Raji (cell line): Measurements from ENCODE around the gene NKIRAS2.

ENCODE experiments used
- POLR2A ChIP-seq: IDR thresholded peaks from 2 replicates; pipeline ENCODE4 v1.6.1; 2011; ENCODE audit warnings: low read depth, low read length, control low read depth; ENCODE audit not compliant: insufficient read depth

NKIRAS2 gene

DNA sequence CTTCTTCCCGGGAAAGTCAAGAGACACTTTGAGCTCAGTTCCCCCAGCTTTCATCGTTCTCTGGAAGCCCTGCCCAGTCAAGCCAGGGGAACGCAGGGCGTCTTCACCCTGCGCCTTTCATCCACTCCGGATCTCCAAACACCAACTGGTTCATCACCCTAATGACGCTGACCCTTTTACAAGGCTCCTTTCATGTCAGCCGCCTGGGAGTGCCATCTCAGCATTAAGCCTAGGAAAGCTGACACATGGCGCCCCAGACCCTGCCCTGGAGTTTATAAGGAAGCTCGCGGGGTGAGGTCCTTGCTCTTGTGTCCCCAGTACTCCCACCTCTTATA is 2.1 kb upstream of the NKIRAS2 start:
- no peak for TF ChIP-seq POLR2A

DNA sequence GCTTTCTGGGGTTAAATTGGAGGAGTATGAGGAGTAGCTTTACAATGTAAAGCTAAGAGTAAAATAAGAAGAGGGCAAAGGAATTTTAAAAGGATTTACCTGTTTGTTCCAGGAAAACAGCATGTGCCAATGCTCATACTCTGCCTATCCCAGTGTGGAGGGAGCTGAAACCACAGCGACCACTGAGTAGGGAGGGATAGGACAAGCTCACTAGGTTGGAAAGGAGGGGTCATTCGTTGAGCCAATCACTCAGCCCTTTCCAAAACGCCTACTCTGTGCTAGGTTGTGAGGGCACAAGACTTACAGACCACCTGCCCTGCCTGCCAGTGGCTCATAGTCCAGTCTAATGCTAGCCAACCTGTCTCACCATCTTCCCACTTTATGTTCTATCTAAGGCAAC is 1.6 kb upstream of the NKIRAS2 start:
- no peak for TF ChIP-seq POLR2A

DNA sequence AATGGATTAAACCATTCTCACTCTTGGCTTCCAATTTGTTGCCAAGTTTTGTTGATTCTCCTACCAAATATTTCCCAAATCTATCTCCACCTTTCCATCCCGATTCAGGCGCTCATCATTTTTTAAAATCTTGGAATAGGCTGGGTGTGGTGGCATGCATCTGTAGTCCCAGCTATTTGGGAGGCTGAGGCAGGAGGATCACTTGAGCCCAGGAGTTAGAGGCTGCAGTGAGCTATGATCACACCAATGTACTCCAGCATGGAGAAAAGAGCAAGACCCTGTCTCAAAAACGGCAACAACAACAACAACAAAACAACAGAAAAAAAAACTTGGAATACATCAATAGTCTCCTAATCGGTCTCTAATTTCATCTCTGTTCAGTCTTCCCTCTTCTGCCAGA is 902 bp upstream of the NKIRAS2 start:
- no peak for TF ChIP-seq POLR2A

DNA sequence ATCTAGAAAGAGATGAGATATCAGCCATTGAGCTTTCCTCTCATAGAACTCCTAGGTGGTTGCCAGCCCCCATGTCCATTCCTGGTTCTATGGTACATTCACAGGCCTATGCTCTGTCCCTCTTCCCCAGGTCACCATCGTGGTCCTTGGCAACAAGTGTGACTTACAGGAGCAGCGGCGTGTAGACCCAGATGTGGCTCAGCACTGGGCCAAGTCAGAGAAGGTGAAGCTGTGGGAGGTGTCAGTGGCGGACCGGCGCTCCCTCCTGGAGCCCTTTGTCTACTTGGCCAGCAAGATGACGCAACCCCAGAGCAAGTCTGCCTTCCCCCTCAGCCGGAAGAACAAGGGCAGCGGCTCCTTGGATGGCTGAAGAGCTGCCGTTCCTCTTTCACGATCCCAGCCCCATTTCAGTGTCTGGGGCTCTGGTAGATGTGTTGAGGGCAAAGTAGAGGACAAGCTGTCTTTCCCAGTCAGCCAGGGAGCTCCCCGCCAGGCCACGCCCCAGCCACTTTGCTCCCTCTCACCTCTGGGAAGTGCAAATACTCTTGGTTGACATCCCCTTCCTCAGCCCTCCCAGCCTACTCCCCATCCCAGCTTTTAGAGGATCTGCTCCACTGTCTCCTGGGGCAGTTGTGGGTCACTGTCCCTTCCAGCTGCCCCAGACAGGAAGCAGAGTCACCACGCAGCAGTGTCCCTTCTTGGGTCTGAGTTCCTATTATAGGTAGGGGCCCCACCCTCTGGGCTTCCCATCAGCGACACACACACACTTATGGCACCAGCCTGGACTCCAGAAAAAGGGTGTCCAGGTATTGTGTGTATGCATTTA is 3.8 kb downstream of the NKIRAS2 start:
- TF ChIP-seq POLR2A = no peak

DNA sequence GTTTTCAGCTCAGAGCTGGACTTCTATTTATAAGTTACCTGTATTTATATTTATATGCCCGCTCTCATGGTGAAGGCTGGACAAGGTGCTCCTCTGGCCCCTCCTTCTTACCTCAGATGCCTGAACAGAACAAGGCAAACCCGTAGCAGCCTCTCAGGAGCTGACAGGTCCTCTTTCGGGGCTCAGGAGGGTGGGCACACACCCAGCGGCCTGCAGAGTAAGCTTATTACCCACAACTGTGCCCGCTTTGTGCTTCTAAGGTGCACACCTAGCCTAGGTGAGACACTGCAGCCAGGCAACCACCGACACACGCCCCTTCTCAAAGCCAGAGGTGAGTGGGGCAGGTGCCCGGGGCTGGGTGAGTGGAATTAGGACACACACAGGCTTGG is 5.3 kb downstream of the NKIRAS2 start:
- TF ChIP-seq POLR2A = no peak

DNA sequence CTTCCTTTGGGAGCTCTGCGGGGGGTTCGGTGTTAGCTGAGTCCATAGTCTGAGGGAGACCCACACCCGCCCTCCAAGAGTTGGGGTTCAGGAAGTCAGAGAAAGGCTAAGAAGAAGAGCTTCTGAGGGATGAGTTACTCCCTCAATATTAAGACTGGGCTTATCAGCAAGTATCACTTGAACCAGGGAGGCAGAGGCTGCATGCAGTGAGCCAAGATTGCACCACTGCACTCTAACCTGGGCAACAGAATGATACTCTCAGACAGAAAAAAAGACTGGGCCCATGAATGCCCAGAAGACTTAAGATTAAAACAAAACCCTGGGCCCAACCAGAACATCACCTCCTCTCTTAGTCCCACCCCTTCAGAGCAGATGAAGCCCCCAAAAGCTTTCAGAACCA is 6.0 kb downstream of the NKIRAS2 start:
- TF ChIP-seq POLR2A = no peak

DNA sequence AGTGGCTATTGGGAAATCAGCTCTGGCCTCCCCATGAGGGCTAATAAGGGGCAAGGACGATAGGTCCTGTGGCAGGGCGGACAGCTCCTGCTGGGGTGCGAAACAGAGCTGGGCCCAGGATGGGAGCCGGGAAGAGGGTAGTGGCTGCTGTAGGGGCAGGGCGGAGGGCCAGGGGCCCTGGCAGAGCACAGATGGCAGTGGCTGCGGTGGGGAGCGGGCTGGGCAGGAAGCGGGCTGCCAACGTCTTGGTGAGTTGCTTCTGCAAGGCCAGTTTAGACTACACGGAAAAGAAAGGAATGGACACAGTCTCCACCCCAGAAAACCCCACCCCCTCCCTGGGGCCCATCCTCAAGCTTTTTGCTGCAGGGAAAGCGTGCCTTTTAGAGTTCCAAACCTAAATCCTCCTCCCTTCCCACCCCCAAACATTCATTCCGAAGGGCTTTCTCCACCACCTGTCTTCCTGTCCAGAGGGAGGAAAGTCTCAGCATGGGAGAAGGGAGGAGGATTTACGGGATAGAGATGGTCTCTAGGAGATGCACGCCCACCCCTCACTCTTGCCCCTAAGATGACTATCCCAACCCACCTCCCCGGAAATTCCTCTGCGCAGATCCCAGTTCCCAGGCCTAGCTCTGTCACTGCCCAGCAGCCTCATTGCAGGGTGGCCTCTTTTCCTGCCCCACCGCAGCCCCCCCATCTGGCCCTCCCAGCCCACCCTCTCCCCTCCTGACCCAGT is 7.1 kb downstream of the NKIRAS2 start:
- no peak for TF ChIP-seq POLR2A

DNA sequence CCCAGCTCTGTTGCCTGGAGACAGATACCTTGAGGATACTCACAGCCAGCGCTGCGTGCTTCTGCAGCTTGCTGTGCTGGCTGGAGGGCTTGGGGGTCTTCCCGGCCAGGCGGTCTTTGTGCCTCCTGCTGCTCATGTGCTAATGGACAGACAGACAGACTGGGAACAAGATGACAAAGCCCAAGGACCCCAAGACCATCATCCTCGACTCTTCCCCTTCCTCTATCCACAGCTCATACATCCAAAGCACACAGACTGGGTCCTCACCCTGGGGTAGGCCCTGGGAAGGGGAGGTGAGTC is 7.7 kb downstream of the NKIRAS2 start:
- TF ChIP-seq POLR2A = no peak

DNA sequence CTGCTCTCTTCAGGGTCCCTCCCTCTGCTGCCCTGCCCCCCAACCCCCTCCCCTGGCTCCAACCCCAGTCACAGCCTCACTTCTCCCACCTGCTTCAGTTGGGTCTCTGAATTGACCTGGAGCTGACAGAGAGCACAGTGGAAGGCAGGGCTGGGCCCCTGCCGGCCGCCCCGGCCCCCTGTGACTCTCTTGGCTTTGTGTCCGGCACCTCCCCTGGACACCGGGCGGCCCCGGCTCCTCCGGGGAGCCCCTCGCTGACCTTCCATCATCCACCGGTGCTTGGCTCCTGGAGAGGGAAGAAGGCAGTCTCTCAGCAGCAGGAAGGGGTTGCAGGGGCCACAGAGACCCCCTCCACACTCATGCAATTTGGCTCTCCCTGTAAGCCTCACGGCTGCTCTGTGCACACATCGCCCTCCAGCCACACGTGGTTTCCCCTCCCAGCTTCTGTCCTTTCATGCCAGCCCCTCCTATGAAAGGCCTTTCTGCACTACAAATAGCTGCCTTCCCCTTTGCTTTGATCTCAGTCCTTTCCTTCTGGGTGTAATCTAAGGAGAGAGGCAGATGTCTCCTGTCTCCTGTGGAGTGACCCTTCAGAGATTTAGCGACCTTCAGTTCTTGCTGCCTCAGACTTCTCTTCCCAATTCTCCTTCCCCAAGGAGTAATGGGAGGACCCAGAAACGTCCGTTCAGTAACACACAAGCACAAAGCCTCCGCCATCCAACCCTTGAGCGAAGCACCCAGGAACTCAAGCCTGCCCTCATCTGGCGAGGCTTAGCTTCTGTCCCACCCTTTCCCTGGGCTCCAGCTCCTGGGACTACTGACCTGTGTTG is 8.3 kb downstream of the NKIRAS2 start:
- TF ChIP-seq POLR2A = no peak

DNA sequence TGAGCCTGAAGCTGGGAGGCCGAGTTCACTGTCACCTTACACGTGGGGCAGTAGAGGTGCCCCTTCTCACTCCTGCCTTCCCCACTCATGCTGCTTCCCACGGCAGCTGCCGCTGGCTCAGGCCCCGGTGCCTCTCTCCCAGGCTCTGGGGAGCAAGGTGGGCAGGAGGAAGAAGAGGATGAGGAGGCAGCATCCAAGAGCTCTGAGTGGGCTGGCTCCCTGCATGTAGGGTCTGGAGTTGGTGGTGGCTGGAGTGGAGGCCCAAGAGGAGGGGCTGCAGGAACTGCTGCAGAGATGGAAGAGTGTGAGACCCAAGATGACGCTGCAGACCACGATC is 8.9 kb downstream of the NKIRAS2 start:
- TF ChIP-seq POLR2A = no peak

DNA sequence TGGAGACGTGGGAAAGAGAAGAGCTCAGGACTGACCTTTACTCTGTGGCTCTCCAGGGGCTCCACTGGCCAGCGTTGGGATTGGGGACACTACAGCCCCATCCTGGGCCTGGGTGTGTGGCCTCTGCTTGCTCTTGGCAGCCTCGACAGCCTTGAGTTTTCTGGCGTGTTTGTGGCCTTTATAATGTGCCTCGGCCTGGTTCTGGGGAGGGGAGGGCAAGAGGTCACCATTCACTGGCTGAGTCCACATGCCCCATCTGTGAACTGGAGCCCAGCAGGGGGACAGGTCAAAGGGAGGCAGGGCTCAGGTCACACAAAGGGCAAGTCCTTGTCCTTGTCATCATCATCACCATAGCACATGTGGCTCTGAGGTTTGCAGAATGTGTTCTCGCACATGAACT is 11.7 kb downstream of the NKIRAS2 start:
- TF ChIP-seq POLR2A = no peak

DNA sequence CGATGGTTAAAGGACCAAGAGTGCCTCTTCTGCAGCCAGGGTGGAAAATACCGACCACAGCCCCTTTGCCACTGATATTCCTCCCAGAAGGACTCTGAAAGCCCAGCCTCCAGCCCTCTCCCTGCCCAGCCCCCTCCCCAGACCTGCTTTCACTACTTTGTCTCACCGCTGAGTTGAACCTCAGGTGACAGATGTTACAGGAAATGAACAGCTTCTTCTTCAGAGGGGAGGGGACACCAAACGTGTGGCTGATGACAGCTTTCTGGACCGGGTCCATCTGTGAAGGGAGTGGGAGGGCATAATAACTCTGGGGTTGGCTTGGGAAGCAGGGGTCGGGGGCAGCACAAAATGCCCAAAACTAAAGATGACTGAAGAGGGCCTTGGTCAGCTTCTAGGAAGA is 14.2 kb downstream of the NKIRAS2 start:
- TF ChIP-seq POLR2A = no peak

DNA sequence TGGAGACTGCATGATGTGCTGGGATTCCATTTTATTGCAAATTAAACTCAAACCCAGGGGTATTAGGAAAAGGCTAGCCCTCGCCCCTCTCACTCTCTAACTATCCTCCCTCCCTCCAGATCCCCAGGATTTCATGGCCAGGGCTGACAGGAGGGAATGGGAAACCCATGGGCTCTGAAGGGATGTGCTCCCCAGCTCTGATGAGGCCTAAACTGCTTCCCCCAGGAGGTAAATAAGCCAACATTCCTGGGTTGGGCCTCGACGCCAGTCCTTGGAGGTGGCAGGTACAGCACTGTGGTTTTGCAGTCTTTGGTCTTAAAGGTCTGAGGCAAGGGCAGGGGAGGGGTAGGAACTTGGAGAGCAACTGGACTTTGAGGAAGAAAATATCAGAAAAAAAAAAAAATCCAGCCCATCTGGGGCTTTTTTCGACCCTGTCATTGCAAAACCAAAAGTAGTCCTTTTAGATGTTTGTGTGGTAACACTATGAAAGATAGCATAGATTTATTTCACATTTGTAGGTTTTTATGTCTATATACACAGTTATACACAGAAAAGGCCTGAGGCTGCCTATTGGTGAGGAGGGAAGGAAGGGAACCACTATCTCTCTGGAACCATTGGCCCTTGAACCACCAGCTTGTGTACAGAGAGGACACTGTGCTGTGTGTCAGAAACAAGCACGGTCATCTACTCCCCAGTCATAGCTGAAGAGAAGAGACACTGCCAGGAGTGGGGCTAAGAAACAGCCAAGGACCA is 18.5 kb downstream of the NKIRAS2 start:
- no peak for TF ChIP-seq POLR2A

DNA sequence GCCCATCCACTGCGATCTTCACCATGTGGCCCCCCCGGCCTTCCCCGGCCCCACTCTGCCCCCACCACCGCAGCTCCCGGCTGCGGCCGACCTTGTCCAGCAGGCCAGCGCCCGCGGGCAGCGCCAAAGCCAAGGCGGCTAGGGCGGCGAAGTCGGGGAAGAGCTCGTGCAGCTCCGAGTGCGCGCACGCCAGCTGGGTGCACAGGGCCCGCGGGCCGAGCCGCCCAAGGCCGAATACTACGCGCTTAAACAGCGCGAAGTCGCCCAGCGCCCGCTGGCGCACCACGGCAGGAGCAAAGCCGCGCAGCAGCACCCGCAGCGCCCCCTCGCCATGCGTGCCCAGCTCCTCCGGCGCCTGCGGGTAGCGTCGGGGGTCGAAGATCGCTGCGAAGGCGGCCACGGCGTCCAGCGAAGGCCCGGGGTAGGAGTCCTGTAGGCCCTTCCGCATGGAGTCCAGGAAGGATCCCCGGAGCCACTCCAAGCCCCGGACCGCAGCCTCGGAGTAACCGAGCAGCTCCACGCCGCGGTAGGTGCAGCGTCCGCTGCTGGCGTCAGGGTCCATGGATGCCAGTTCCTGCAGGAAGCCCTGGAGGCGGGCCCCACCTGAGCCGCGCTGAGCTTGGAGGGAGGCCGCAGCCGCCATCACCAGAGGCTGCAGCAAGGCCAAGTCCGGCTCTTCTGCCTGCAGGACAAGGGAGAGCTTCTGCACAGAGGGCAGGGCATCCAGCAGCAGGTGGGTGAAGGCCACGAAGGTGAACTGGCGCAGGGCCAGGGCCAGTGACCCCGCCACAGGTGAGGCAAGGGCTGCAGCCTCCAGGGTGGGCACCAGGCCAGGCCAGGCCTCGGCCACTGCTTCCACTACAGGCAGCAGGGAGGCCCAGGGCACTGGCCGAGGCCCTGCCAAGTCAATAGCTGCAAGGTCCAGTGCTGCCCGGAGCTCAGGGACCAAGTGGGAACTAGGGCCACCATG is 20.2 kb downstream of the NKIRAS2 start:
- no peak for TF ChIP-seq POLR2A

DNA sequence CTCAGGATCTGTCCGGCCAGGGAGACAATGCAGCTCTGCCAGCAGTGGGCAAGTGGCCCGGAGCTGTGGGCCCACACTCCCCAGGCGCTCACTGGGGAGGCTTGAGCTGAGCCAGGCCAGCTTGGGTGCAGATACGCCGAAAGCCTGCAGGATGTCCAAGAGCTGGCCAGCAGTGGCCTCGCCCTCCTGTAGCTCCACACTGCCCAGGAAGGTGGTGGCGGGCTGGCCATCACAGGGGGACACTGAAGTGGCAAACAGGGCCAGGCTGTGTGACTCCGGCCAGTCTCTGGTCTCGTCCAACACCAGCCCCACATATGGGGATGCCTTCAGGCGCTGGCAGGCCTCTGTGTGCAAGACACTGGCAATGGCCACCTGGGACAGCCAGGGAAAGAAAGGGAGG is 20.9 kb downstream of the NKIRAS2 start:
- no peak for TF ChIP-seq POLR2A

DNA sequence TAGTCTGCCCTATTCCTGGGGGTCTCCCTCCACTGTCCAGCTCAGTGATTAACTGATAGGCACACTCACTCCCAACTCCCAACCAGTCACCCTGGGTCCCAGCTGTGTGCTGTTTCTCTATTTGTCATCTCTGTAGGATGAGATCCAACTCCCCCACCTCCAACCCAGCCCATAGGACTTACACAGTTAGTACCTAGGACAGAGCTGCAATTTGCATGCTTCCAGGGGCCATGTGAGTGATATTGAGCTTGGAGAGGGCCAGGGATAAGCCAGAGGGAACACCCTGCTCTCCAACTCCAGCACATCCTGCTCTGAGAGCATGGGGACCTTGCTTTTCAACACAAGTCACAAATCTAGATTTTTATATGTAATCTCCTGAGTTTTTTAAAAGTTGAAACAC is 21.7 kb downstream of the NKIRAS2 start:
- TF ChIP-seq POLR2A = no peak
